ENCODE data around the gene ZNF641. TPM values are rescaled to one million over a fixed set of nuclear protein-coding genes. Genes with fewer than 3 reads are reported as not detected.

ZNF641 gene
- total RNA-seq (2014; rRNA removed): 3.2 and 4.0 TPM in 2 replicates
- polyA plus RNA-seq (2012): 3.2 TPM

DNA sequence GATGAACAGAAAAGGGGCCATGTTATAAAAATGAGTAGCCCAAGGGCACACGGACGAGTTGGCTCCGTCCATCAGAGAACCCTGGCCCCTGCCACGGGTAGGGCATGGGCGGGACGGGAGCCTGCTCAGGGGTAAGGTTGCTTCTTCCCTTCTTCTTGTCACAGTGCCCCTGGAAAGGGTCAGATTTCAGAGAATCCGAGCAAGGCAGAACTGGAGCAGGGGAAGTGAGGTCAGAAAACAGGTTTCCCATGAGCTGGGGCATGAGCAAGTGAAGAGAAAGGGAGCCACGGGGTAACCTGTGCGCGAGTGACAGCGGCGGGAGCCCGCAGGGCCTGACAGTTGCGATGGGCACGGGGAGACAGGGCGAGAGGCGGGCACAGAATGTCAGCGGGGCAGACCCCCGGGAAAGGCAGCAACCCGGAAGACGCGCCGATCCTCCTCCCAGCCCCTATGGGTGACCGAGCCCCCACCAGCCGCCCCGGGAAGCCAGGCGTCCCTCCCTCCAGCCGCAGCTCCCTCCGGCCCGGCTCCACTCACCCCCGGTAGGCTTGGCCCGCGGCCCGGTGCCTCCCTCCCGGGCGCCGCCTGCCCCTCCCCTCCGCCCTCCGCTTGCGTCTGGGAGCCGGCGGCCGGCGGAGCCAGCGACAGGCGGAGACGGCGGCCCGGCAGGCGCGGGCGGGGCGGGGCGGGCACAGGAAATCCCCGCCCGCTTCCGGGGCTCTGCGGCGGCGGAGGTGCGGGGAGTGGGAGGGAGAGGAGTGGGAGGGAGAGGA, at the start of gene ZNF641:
Gene ZNF641, minus strand, starts transcription at position 671 of the 773 bp plus-strand sequence. CDS start 2,829 bp downstream, outside the sequence.
- DNase-seq (ENCODE audit: low read depth): peak; percentile 42

DNA sequence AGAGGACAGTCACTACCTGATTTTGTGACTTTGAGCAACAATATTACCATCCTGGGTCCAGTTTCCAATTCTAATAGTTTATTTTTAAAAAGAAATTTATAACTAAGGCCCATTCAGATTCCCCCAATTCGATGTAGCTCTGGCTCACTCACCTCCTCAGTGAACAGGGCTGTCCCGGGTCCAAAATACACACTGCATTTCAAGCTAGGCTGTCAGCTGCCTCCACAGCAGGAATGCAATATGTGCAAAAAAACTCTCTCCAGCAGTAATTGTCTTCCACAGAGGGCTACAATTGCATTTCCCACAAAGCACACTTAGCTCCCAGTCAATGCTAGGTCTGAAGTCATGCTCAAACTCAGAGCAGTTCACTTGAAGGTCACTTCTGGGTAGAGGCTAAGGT, 39.3 kb upstream of the ZNF641 start:
- DNase-seq (ENCODE audit: low read depth): no peak

DNA sequence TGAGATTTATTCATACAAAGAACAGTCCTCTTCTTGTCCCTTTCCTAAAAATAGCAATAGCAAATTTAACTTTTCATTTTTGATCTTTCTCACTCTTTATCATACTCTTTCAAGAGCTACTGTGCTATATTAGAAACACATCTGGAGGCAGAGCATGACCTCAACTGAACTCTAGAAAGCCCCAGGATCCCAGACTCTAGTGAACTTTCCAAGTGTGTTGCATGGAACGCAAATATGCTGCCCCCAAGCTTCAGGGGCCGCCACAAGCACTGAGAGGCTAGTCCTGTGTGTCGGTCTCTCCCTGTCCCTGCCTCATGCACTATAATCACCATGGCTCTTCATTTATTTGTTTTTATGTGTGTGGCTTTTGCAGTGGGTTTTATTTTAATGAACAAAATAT, 38.7 kb upstream of the ZNF641 start:
- DNase-seq (ENCODE audit: low read depth): no peak

DNA sequence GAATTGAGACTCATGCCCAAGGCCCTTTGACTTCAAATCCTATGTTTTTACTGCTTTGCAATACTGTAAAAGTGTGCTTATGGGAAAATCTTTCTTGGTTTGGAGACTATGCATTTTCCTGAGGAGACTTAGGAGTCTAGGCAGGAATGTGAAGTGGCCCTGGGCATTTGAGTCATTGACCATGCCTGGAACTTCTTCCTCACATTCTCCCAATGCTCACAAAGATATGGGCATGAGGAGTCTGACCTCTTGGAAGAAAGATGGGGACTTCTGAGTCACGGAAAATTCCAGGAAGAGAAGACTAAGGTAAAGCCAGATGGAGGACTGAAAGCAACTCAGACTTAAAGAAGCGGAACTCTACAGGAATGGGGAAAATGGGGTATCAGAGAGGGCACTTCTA, 38.2 kb upstream of the ZNF641 start:
- DNase-seq (ENCODE audit: low read depth): peak; percentile 2

DNA sequence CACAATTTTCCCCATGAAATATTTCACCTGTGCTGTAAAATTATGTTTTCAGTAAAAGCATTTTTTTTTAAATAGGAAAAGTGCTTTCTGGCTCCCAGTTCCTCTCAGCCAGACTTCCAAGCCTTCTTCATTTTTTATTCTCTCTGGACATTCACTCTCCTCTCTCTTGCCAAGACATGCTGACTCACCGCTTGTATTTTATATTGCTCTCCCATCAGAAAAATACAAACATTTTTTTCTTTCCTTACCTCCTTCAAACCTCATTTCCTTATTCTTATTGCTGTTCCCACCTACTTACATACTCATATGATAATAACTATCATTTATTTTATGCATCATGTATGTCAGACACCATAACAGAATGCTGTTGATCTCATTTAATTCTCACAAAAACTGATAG, 37.7 kb upstream of the ZNF641 start:
- DNase-seq (ENCODE audit: low read depth): no peak

DNA sequence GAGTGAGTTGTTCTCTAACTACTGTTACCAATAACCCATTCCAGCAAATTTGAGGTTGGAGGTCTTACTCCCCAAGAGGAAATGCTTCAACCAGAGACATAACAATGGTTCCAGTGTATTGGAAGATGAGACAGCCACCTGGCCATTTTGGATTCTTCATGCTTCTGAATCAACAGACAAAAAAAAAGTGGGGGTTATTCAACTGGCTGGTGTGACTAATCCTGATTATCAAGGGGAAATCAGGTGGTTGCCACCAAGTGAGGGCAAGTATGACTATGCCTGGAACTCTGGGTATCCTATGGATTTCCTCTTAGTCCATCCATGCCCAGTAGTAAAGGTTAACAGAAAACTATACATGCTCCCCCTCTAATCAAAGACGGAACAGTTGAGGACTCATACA, 29.9 kb upstream of the ZNF641 start:
- no peak for DNase-seq (ENCODE audit: low read depth)

DNA sequence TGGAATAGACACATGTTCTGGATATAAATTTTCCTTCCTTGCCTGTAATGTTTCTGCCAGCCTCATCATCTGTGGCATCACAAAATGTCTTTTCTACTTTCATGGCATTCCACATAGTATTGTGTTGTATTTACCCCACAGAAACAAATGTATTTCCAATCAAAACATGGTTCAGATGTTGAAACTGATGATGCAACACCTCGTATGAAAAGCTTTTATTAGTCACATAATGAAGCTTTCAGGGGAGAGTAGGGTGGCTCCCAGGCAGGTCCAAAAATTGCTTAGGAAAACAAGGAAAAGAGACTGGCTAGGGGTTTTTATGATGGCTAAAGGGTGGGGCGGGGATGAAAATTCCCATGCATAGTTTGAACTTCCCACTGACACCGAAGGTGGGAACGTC, 29.1 kb upstream of the ZNF641 start:
- no peak for DNase-seq (ENCODE audit: low read depth)

DNA sequence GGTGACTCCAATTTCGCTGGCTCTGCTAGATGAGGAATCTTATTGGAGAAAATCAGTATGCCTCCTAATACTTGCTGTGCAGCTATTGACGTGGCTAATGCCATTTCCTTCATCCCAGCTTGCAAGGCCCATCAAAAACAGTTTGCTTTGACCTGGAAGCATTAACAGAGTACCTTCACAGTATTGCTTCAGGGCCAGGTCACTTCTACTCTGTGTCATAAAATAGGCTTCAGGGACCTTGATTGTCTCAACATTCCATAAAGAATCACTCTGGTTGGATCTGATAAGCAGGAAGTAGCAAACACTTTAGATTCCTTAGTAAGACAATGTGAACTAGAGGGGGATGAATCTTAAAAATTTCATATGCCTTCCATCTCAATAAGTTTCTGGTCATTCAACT, 26.9 kb upstream of the ZNF641 start:
- DNase-seq (ENCODE audit: low read depth): no peak

DNA sequence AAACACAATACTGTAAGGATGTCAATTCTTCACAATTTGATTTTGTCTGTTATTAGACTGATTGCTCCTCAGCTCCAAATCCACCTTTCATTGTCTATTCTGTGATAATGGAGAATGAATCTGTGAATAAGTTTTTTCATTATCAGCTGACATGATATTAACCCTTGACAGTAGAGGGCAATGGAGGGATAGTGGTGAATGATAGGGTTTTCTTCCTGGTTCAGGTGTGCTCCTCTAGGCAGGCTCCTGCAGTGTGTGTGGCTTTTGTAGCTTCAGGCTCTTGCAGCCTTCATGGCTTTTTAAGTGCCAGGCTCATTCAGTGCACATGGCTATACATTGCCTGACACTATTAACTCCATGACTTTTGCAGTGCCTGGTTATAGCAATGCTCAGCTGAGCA, 23.4 kb upstream of the ZNF641 start:
- DNase-seq (ENCODE audit: low read depth): no peak

DNA sequence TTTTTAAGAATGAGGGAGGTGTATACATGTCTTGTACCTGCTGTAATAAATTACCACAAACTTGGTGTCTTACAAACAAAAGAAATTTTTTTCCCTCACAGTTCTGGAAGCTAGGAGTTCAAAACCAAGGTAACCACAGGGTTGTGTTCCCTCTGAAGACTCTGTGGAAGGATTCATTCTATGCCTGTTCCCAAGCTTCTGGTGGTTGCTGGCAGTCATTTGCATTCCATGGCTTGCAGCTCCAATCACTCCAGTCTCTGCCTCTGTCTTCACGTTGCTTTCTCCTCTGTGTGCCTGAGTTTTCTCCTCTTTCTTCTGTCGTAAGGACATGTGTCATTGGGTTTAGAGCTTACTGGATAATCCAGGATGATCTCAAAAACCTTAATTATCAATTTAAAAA, 15.4 kb upstream of the ZNF641 start:
- no peak for DNase-seq (ENCODE audit: low read depth)

DNA sequence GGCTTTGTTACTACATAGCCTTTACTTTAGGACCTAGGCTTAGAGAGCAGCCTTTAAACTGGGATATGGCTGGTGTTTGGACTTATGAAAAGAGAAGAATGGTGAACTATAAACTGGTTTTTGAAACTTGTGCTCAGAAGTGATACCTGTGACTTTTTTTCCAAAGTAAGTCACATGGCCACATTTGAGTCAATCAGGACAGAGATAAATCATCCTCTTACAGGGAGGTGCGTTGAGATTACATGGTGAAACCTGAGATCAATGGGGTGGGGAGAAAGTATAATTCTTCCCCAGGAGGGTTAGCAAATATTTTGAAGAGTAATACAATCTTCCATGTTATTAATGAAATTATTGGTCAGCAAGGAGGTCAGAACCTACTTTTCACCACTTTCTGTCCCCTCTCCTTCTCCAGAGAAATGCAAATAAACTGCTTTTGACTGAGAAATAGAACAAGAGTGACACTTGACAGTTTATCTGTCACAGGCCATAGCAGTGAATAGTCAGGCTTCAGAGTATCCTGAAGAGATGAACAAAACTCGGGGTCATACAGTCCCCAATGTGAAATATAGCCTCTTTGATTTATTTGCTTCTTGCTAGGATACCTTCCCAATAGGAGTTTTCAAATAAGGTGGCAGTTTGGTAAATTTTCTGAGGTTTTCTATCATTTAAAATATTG, 11.1 kb upstream of the ZNF641 start:
- DNase-seq (ENCODE audit: low read depth): no peak

DNA sequence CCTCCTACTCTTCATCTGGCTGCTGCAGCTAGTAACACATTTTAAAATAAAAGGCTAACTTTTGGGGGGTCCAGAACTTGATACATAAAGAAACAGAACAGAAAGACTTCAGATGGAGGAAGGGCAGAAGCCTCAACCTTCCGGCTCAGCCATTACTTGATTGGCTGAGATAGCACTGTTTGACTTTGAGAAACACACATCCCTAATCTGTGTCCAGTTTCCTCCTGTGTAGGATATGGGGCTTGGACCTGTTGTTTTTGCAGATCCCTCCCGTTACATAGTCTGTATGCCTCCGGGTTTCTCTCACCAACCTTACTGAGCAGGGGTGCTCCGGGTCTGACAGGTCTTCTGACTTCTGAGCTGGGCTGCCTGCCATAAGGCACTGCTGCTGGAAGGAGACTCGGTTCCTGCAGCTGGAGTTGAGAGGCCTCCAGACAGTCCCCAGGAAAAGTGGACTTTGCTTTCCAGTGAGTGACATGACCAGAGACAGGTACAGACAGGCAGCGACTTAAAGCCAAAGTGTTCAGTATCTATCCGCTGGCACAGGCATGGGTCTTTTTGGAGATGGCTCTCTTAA, 8.3 kb upstream of the ZNF641 start:
- DNase-seq (ENCODE audit: low read depth): no peak

DNA sequence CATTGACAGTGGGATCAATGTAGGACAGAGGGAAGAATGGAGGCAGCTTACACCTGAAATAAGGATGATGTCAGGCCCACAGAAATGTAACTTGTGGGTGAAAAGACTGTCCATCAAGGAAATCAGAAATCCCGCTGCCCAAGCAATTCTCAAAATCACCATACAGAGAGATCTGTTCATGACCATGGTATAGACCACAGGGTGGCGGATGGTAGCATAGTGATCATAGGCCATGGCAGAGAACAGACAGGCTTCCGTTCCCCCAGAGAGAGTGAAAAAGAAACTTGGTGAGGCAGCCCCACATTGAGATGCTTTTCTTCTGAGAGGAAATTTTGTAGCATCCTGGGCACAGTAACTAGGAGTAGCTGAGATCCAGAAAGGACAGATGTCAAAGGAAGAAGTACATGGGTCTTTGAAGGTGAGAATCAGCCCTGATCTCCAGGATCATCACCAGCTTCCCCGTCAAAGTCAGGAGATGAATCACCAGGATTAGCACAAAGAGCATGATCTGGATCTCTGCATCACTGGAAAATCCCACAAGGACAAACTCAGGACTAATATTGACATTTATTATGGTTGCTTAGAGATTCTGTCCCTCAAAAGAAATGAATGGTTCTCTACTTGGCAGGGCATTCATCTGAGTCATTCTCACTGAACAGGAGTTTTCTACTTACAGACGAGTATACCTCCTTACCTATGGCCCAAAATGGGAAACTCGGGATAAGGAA, 5.5 kb upstream of the ZNF641 start:
- peak; percentile 11 for DNase-seq (ENCODE audit: low read depth)

DNA sequence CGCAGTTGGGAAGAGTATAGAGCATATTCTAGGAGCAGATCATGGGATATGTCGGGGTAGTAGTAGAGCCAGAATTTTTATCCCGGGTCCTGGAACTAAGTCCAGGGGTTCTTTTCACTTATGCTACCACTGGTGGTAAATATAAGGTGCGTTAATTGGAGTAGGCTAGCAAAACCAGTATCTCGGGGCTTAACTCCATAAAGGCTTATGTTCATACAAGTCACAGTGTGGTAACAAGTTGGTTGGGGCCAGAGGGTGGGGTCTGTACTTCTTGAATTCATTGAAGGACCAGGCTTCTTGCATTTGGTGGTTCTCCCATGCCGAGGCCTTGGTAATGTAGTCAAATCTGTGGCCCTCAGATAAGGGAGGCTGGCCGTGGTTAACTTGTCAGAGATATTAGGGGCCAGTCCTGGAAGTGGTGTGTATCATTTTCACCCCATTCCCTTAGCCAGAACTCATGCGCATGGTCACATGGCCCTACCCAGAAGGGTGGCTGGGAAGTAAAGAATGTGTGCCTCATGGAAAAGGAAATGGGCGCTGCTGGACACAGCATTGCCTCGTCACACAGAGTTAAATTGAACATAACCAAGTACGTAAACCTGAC, 1.5 kb upstream of the ZNF641 start:
- no peak for DNase-seq (ENCODE audit: low read depth)

DNA sequence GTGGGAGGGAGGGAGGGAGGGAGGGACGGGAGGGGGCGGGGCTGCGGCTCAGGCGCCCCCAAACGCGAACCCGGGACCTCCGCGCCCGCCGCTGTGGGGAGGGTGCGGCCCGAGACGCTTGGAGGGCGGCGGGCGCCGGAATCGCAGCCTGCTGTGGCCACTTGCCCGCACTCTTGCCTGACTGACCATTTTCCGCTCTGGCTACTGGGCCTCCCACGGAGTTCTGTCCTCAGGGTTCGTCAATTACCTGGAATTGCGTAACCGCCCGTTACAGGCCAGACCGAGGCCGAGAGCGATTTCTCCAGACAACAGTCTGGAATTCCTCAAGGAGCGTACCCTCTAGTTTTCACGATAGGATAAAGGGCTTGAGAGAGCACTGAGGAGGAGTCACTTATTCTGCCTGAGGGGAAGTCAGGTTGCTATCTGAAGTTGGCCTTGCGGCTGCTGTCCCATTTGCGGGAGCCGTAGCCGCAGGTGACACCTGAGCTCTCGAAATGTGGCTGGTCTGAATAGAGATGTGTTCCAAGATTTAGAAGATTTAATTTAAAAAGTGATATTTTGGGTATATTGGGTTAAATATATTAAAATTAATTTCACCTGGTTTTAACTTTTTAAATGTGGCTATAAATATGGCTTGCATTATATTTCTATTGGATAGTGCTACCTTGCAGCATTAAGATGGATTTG, 446 bp upstream of the ZNF641 start:
- peak; percentile 41 for DNase-seq (ENCODE audit: low read depth)

DNA sequence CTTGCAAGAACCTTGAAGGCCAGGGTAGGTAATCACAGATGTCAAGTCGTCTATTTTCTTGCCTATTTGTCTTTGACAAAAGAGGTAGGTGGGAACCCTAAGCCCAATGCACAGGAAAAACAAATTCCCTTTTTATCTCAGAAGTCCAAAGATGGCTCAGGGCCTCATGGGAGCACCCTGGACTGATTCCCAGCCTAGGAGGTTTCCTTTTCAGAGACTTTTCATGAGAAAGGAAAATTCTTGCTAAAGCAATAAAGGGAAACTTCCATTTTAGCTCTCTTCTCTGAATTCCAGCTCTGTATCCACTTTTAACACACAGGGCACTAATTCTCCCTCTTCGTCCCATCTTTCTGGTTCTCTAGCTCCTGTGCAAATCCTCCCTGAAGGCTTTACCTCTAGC, 1.2 kb downstream of the ZNF641 start:
- DNase-seq (ENCODE audit: low read depth): peak; percentile 3

DNA sequence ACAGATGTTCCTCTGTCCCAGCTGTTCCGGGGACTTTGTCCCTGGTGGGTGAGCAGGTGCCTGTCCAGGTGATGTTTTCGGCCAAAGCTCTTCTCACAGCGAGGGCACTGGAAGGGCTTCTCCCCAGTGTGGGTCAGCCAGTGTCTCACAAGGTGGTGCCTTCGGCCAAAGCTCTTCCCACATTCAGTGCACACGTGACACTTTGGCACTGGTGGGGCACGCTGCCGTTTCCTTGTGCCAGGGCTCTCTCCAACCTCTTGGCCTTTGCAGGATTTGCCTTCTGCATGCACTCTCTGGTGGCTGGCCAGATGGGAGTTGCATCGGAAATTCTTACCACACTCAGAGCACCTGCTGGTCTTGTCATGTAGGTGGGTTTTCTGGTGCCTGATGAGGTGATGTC, 7.7 kb downstream of the ZNF641 start:
- no peak for DNase-seq (ENCODE audit: low read depth)

DNA sequence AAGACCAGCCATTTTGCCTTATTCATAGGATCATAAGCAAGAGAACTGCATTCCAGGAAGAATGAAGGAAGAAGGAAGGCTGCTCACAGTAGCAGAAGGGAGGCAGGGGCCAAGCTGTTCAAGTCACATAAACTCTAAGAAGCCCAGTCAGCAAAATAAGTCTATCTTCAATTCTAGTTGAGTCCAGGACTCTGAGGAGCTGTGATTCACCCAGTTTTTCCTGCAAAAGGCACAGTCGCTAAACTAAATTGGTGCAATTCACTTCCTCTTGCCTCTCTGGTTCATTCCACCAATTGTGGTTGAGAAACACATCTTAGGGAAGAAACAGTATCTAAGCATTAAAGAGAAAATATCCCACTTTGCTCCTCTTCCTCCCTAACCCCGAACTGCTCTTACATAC, 9.8 kb downstream of the ZNF641 start:
- DNase-seq (ENCODE audit: low read depth): no peak

DNA sequence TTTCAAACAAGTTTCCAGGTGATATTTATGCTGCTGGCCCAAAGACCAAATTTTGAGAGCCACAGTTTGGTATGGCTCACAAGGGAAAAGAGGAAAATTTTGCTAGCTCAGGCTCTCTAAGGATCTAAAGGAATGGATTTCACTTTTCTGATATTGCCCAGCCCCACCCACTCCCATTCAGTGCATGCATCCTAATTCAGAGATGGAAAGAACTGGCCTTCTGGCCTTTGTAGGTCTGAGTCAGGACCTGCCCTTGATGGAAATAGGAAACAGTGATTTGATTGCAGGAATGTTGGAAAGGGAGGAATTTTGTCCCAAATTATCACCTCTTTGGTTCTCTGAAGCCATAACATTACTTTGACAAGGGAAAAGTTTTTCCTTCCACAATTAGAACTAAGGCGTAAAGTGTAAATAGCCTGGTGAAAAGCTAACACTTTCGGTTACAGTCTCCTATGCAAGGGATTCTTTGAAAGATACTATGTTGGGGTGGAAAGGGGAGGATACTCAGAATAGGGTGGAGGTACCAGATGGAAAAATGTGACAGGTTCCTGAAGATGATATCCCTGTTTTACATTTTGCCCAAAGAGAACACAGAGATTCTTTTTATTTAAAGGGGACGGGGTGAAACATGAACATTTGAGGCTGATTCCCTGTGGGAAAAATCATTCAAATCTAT, 11.1 kb downstream of the ZNF641 start:
- DNase-seq (ENCODE audit: low read depth): no peak

DNA sequence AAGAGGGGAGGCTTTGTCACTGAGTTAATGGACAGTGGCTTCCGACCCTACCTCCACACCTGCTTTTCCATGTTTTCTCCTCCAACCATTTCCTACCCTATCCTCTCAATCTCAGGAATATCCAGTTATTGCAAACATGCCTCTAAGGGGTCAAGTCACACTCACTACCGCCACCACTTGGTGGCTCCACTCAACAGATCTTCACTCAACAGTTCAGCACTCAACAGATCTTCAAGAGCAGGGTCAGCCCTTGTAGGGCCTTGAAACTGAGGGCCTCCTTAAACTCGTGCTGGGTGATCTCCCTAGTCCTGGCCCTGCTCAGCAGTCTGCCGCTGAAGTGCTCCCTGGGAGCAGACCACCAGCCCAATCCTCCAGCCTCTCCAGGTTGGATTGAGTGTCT, 14.2 kb downstream of the ZNF641 start:
- no peak for DNase-seq (ENCODE audit: low read depth)

DNA sequence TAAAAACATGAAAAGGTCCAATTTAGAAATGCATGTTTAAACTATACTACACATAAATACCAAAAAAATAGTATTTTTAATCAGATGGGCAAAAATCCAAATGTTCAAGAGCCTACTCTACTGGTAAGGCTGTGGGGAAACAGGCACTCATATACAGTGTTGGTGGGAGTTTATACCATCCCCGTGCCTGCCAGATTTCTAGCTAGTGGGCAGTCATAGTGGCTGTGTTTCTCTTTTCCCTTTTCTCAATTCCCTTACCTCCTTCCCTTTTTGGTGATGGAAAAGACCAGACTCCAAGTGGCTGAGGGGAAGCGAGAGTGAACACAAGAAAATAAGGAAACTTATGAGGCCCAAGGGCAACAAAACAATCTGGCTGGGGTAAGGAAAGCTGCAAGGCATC, 14.7 kb downstream of the ZNF641 start:
- no peak for DNase-seq (ENCODE audit: low read depth)
